Umbilical cord (tissue), 2 donors: ENCODE data around the gene TUBA8. TPM values are rescaled to one million over a fixed set of nuclear protein-coding genes. Genes with fewer than 3 reads are reported as not detected.
"Not testable (repeated sequence)": the region's sequence is repeated elsewhere in the genome, so short reads cannot be mapped to it uniquely, and the experiment has no call there.

ENCODE experiments used
- DNase-seq: peaks from one replicate; pipeline ENCODE4 v3.0.0-alpha.2; 2015; ENCODE audit warnings: low spot score
- total RNA-seq: library from RNA; depleted of rRNA; stranded (reverse); fragments of >200 nt; gene quantifications from one replicate; pipeline ENCODE4 v1.2.3, GENCODE V29; 2014; ENCODE audit warnings: low replicate concordance; ENCODE audit not compliant: insufficient read depth

Gene TUBA8
- total RNA-seq, 1 donor from 2014 or later = 4.8 TPM

DNA sequence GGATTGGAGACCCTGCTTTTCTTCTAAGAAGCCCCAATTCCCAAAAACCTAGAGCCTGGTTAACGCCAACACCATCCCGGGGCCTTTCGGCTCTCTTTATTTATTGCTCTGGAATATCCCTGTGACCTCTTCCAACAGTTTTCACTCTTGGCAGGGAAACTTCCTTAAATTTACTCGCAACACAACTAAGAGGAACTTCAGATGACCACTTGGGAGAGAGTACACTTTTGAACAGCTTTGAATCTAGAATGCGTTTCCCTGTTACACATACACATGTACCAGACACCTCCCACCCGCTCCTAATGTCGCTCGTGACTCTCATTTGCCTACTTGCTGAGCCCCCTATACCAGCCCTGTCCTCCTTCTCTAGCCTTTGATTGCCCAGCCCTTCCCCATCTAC, 19.4 kb downstream of the TUBA8 start:
- DNase-seq = no peak

DNA sequence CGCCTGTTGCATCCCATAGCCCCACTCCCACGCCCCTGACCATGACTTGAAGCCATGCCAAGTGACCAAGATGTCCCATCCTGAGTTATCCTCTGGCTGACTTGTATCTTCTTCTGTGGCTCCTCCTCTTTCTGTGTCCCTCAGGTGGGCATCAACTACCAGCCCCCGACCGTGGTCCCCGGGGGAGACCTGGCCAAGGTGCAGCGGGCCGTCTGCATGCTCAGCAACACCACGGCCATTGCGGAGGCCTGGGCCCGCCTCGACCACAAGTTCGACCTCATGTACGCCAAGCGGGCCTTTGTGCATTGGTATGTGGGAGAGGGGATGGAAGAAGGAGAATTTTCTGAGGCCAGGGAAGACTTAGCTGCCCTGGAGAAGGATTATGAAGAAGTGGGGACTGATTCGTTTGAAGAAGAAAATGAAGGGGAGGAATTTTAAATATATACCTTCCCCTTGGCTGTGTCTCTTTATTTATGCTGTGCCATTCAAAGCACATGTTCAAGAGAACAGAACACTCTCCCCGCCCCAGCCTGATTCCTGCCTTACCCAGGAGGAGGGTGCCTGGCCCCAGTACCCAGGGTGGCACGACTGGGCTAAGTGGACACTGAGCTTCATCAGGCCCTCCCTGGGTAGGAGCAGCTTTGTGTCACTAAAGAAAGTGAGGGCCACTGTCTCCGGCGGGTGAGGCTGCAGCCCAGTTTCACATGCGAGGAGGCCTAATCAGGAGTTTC, 20.3 kb downstream of the TUBA8 start:
- no peak for DNase-seq

DNA sequence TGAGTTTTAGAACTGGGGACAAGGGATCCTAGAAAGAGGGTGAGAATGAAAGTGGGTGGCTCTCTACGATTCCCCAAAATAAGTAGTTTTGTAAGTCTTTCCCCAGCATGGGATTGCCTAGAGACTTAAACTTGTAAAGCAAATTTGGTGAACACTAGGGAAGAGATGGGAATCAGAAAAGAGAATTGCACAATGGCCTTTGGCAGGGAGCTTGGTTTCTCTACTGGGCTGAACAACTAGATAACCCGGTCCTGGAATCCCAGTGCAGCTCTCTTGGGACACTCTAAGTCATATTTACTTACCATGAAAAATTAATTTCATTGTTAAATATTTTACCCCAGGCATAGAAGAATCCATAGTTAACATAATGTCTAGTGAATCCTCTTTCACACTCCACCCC, 22.8 kb downstream of the TUBA8 start:
- no peak for DNase-seq

DNA sequence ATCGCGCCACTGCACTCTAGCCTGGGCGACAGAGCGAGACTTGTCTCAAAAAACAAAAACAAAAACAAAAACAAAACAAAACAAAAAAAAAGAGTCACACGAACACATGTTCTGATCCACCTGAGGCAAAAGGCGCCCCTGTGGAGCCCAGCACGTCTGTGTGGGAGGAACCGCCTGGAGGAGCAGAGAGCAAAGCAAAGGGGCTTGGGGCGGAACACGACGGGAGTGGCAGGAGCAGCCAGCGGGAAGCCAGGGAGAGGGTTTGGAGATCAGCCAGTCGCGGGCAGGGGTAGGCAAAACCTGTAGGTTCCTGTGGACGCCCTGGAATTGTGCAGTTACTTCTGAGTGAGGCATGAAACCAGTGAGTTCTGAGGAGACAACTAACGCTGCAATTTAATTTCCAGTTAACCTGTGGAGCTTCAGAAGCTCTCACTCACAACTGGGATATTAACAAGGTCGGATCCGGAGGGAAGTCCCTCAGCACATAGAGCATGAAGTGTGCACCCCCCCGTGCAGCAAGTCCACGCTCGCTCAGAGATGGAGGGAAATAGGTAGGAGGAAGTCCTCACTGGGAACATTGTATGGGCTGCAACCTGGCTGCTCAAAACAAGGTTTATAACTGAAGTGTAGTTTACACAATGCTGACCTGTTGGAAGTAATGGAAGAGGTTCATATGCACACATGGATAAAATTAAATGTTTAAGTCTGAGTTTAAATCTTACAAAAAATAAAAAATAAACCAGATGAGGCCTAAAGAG, 26.1 kb downstream of the TUBA8 start:
- DNase-seq = no peak

DNA sequence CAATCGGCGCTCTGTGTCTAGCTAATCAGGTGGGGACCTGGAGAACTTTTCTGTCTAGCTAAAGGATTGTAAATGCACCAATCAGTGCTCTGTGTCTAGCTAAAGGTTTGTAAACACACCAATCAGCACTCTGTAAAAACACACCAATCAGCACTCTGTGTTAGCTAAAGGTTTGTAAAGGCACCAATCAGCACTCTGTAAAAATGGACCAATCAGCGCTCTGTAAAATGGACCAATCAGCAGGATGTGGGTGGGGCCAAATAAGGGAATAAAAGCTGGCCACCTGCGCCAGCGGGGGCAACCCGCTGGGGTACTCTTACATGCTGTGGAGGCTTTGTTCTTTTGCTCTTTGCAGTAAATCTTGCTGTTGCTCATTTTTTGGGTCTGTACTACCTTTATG, 30.4 kb downstream of the TUBA8 start:
- DNase-seq = not testable (repeated sequence)

DNA sequence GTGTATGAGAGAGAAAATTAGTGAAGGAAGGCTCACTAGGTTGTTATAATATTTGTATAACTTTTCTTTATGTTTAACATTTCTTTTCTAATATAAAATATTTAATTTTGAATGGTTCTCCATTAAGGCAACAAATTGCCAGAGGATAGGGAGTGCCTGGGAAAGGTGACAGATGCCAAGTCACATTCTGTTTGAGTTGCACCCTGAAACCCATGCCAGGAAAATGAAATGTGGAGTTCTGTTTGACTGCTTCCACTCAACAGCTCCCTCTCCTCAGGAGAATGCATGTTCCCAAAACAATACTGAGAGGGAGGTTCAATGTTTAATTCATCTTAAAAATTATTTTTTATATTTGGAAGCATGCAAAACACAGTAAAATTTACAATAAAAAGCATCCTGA, 33.5 kb downstream of the TUBA8 start:
- DNase-seq = no peak

DNA sequence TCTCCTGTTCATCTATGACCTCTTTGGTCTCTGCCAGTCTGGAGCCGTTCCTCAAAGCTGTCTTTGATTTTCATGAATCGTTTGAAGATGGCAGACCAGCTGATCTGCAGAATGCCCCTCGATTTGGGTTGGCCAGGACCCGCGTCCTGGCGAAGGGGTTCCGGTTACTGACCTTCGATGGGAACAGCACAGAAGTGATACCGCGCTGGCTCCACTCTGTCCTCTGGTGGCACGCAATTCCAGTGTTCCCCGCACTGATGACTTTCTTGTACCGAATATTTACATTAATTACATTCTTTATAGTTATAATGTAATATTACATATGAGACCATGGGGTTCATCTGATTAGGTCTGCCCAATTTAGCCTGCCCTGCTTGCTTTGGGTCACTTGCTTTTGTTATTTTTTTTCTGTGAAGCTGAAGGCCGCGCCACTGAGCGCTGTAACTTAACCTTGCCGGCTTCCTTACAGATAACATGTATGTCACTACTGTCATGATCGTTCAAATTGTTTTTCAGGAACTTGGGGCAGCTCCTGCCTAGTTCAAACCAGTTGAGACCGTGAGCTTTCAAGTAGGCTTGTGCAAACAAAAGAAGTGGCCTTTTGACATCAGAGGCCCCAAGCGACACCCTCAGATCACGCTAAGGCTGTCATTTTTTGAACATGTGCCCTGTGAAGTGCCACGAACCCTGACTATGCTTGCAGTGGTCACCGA, 35.2 kb downstream of the TUBA8 start:
- DNase-seq = no peak

DNA sequence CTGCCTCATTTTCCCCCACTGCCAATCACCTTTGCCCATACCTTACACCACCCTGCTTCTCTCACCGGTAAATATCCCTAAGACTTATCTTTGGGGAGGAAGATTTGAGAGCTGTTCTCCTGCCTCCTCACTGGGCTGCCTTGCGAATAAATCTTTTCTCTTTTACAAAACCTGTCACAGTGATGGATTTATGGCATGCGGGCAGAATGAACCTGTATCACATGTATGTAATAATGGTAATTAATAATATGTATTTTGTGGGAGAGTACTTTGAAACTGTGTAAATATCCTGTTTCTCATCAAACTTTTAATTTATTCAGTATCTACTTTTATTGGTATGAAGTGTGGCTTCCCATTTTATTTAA, 35.8 kb downstream of the TUBA8 start:
- no peak for DNase-seq

DNA sequence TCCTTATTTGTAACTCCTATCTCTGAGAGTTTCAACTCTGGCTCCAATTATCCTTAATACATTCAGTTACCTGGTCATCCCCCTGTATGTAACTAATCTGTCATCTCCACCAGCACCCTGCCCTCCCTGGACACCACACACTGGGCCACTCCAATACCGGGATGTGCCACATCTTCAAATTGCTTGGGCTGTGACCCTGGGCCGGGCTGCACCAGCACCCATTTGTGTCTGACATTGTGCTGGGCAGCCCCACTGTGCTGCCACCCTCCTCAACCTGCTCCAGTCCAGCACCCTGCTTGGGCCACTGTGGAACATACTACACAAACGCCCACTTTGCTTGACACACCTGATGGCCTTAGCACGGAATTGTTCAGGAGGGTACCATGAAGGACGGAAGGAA, 37.2 kb downstream of the TUBA8 start:
- no peak for DNase-seq

DNA sequence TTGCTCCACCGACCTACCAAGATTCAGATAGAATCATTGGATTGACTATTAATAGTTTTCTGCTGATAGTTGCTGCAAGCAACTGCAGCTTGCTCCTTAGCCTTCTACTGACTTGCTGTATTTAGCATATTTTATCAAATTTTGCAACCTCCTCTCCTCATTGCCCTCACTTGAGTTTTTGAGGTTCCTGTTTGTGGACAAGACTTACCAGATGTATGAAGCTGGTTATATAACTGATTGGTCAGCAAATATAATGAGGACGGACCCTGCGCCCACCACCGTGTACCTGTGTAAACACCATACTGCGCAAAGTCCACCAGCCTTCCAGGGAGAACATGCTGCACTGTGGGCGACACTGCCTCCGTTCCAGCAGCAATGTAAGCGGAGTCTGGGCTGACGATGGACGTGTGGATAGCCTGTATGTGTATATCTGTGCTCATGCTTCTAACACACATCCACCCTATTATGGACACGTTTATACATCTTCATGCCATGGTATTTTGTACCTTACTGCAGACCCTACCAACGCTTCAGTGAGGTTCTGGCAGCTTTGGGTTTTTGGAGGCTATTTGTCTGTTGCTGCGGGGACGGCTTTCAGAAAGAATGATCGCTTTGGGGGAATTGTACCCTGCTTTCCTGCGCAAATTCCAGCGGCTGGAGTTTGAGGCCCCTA, 37.8 kb downstream of the TUBA8 start:
- no peak for DNase-seq

DNA sequence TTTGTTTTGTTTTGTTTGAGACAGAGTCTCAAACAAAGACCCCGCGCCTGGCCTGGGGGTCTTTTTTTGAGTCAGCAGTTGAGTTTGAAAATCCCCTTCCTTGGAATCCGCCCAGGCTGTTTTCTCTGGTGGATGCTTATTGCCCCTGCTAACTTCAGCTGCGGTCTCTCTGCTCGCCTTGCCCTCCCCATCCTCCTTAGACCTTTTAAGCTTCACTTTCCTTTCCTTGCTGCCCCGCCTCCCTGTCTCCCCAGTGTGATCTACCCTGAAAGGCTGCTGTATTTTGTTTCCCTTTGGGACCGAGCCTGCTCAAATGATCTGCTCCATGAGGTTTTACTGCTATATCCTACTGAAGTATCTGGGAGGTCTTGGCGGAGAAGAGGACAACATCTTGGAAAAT, 41.9 kb downstream of the TUBA8 start:
- no peak for DNase-seq

DNA sequence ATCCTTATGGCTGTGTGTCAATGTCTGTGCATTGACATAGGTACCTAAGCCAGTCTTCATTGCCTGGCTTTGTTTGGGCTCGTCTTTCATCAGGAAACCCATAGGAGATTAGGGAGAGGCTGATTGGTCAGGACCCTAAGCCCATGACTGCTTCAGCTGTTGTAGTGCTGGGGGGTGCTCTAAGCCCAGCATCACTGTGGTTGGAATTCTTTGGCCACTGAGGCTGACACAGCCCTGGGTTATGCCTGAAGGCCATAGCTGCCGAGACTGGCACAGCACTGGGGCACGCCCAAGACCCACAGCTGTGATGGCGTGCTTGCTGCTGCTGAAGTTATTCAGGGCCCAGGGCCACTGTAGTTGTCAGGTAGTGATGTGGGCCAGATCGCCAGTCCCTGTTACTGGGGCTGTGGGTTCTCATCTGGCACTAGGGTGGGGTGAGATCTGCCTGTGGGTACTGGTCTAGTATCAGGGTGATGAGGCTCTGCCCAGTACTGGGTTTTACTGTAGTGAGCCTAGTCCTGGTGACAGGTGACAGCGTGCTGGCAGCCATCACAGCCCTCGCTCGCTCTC, 44.3 kb downstream of the TUBA8 start:
- DNase-seq = no peak

DNA sequence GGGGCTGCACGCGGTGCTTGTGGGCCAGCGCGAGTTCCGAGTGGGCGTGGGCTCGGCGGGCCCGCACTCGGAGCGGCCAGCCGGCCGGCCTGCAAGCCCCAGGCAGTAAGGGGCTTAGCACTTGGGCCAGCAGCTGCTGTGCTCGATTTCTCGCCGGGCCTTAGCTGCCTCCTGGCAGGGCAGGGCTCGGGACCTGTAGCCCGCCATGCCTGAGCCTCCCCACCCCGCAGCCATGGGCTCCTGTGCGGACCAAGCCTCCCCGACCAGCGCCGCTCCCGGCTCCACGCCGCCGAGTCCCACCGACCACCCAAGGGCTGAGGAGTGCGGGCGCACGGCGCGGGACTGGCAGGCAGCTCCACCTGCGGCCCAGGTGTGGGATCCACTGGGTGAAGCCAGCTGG, 44.9 kb downstream of the TUBA8 start:
- DNase-seq = not testable (repeated sequence)

DNA sequence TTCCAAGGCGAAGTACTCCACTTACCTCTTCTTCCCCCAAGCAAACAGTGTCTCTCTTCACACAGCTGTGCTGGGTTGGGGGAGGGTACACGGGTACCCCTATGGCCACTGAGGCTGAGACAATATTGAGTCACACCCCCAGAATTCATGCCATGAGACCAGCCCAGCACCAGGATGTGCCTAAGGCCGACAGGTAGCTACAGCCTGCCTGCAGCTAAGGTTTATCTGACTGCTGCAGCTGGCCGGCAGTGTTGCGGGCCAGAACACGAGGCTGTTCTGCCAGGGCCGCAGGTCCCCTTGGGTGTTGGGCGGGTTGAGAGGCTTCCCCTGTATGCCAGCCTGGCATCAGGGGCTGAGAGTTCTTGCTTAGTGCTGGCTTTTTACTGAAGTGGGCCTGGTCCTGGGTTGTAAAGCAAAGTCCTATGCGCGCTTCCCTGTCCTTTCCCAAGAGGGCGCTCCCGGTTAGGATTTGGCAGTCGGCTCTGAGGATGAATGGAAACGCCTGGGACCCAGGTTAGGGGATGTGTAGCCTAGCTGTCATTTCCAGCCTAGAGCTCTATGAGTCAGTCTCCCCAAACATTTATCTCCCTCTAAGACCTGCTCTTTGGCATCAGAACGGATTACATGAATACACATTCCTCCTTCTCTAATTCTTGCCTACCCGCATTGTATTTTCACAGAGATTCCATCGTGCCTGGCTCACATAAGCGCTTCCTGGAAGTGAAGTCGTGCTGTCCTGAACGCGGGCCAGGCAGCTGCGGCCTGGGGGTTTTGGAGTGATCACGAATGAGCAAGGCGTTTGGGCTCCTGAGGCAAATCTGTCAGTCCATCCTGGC, 46.5 kb downstream of the TUBA8 start:
- DNase-seq = peak; percentile 77

DNA sequence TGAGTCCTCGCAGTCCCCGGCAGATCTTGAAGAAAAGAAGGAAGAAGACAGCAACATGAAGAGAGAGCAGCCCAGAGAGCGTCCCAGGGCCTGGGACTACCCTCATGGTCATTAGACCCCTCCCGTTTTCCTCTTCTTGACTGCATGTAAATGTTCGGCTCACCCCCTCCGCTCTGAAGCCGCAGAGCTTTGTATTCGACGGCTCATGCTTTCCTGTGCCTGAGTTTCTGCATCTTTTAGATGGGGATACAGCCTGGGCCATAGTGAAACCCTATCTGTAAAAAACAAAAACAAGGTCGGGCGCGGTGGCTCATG, 47.1 kb downstream of the TUBA8 start:
- DNase-seq = no peak

DNA sequence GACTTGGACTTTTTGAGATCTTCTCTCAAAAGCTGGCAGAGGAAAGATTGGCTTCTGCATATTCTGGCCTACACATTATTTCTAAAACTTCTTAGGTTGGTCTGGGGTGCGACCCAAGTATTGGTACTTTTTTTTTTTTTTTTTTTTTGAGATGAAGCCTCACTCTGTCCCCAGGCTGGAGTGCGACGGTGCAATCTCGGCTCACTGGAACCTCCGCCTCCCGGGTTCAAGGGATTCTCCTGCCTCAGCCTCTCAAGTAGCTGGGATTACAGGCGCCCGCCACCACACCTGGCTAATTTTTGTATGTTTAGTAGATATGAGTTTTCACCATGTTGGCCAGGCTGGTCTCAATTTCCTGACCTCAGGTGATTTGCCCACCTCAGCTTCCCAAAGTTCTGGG, 50.0 kb downstream of the TUBA8 start:
- not testable (repeated sequence) for DNase-seq

DNA sequence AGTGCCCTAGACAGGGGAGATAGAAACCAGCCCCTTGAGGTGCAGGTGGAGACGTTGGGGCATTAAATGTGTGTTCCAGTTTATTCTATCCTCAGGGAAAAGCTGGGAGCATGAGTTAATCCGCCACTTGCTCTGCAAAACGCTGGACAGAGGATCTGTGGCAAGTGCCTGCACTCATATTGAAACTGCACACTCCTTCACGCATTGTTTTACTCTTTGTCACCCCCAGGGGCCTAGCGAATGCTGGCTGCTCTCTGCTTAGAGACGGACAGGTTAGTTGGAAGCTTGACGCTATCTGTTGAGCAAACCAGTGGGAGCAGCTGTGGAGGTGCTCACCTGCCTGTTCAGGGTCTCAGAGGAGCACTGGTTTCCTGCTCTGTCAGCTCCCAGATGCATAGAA, 53.2 kb downstream of the TUBA8 start:
- not testable (repeated sequence) for DNase-seq

DNA sequence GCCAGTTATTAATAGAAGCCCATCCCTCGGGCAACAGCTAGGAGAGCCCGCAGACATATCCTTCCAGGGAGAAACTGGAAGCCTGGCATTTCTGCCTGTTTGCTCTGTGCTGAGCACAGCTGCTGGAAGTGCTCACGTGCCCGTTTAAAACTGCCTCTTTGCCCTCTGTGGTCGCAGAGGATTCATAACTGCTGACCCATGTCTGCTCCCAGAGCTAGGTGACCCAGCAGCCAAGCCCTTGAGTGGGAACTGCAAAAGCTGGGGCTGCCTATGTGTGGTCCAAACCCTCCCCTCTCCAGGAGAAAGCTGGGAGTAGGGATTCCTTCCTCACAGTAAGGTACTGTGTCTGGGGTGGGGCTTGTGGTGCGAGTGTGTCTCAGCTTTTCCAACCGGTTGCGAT, 54.0 kb downstream of the TUBA8 start:
- not testable (repeated sequence) for DNase-seq

DNA sequence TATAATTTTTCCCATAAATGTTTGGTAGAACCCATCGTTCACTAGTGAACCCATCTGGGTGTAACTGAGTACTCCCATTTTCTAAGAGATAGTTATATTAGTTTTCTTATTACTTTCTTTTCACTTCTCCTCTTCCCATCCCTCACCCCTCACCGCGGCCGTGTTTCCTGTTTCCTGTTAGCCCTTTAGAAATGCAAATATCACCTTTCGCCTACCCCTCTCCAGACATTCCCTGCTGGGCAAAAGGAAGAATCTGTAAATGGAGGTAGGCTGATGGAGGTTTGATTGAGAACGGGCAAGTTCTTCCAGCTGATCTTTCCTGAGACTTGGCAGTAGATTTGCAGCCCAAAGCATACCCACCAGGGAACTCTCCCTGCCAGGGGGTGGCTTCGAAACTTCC, 54.7 kb downstream of the TUBA8 start:
- DNase-seq = not testable (repeated sequence)

DNA sequence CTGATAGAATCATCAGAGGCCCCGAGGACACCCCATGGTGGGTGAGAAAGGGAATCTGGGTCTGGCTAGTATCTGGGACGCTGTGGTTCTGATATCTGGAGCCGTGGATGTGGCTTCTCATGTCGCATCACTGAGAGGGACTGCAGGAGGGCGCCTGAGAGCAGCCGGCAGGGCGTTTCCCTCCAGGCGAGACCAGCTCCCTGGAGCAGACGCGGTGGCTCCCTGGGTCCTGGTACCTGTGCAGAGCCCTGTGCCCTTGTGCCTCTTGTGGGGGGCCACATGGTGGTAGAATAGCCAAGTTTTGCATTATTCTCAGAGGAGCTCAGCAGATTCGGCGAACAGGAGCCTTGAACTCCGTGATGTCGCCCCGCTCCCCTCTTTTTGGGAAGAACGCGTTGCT, 59.7 kb downstream of the TUBA8 start:
- DNase-seq = not testable (repeated sequence)

DNA sequence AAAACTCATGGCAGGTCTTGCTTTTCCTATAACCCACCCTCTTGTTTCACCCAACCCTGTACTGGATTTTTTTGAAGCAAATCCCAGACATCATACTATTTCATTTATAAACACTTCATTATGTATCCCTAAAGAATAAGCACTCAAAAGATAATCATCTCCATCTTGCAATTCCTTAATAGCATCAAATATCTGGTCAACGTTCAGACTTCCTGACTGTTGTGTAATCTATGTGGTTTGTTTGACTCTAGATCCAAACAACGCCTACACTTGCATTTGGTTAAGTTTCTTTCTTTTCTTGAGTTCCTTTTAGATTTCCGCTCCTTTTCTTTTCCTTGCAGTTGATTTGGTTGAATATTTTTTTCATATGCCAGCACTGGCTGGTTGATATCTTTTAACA, 61.6 kb downstream of the TUBA8 start:
- not testable (repeated sequence) for DNase-seq
